Stimulated activated CD8-positive, alpha-beta memory T cell treated with anti-CD3 and anti-CD28 coated beads, Interleukin-2, amount 100 ng/mL, for 48 hours (primary cell): ENCODE results near the gene FAM222A.
"Not testable (repeated sequence)": the region's sequence is repeated elsewhere in the genome, so short reads cannot be mapped to it uniquely, and the experiment has no call there.

ENCODE experiments used
- DNase-seq, 2 donors: peaks; one replicate each; pipeline ENCODE4 v3.0.0-alpha.2; 2020; ENCODE audit warnings: low read depth in 2 of 2

Gene FAM222A

GRCh38 chr12:109693653-109694600 lies 19.7 kb upstream of the FAM222A start:
- no peak for DNase-seq

- DNase-seq = not testable (repeated sequence)
Observed at GRCh38 chr12:109694629-109695028, 19.0 kb upstream of the FAM222A start.

GRCh38 chr12:109695416-109695815 lies 18.2 kb upstream of the FAM222A start:
- no peak for DNase-seq

GRCh38 chr12:109695961-109696461 lies 17.6 kb upstream of the FAM222A start:
- DNase-seq = no peak

GRCh38 chr12:109696485-109697269 lies 16.9 kb upstream of the FAM222A start:
- no peak for DNase-seq

GRCh38 chr12:109697270-109697553 lies 16.4 kb upstream of the FAM222A start:
- DNase-seq = no peak

GRCh38 chr12:109697877-109698468 lies 15.7 kb upstream of the FAM222A start:
- no peak for DNase-seq

- DNase-seq = no peak
Observed at GRCh38 chr12:109698820-109699219, 14.8 kb upstream of the FAM222A start.

GRCh38 chr12:109701064-109701463 lies 12.6 kb upstream of the FAM222A start:
- no peak for DNase-seq

GRCh38 chr12:109702111-109702841 lies 11.3 kb upstream of the FAM222A start:
- no peak for DNase-seq

- DNase-seq = no peak
Observed at GRCh38 chr12:109703684-109704083, 9.9 kb upstream of the FAM222A start.

GRCh38 chr12:109704371-109705098 lies 9.1 kb upstream of the FAM222A start:
- DNase-seq = no peak

- no peak for DNase-seq
Observed at GRCh38 chr12:109705291-109705690, 8.3 kb upstream of the FAM222A start.

- DNase-seq = no peak
Observed at GRCh38 chr12:109706398-109706746, 7.3 kb upstream of the FAM222A start.

- DNase-seq = no peak
Observed at GRCh38 chr12:109706747-109707469, 6.7 kb upstream of the FAM222A start.

GRCh38 chr12:109707470-109707821 lies 6.2 kb upstream of the FAM222A start:
- DNase-seq = no peak

GRCh38 chr12:109708939-109709338 lies 4.7 kb upstream of the FAM222A start:
- DNase-seq = no peak

GRCh38 chr12:109709401-109709991 lies 4.1 kb upstream of the FAM222A start:
- no peak for DNase-seq

- no peak for DNase-seq
Observed at GRCh38 chr12:109710205-109710746, 3.3 kb upstream of the FAM222A start.
